ENCODE measurements around the gene SNX6. TPM values are rescaled to one million over a fixed set of nuclear protein-coding genes. Genes with fewer than 3 reads are reported as not detected.
"Not testable (repeated sequence)": the region's sequence is repeated elsewhere in the genome, so short reads cannot be mapped to it uniquely, and the experiment has no call there.

SNX6 gene
- total RNA-seq, 1 donor from 2014 or later = 66.4 TPM

DNA sequence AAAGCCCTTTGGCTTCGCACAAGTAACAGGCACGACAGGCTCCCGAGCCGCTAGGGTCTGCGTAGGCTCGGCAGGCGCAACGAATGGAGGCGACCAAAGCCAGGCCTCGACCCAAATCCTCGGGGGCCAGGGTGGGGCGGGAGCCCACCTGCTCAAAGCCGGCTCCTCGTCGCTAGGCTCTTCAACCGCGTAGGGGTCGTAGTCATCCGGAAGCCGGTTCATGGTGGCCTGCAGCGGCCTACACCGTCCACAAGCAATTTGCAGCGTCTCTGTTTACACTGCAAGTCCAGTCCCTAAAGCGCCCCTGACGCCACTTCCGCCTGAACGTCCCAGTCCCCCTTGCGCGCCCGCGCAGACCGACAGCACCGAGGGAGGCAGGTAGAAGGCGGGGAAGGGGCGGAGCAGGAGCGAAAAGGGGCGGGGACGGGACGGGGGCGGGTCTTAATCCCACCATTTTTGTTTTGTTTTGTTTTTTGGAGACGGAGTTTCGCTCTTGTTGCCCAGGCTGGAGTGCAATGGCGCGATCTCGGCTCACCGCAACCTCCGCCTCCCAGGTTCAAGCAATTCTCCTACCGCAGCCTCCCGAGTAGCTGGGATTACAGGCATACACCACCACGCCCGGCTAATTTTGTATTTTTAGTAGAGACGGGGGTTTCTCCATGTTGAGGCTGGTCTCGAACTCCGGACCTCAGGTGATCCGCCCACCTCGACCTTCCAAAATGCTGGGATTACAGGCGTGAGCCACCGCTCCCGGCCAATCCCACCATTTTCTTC lies 90.4 kb downstream of the SNX6 start, which contains the start of gene EAPP:
Gene EAPP, minus strand, starts transcription at position 295 of the 774 bp plus-strand sequence. Its CDS starts 73 bp downstream, at position 222.
- intact Hi-C loops (cut with DNase I) = loop anchor here (5.0 kb wide), 1 partner anchor 77 kb away; the partner anchor contains the start of gene SPTSSA
- peak; percentile 99 for ATAC-seq
- peak; percentile 100 for DNase-seq (ENCODE audit: missing footprints)

GRCh38 chr14:34538871-34539406 lies 91.0 kb downstream of the SNX6 start:
- ATAC-seq (no peak), DNase-seq (ENCODE audit: missing footprints) (no peak)
- intact Hi-C loops (cut with DNase I) = loop anchor here (5.0 kb wide), 1 partner anchor 77 kb away; the partner anchor contains the start of gene SPTSSA

DNA sequence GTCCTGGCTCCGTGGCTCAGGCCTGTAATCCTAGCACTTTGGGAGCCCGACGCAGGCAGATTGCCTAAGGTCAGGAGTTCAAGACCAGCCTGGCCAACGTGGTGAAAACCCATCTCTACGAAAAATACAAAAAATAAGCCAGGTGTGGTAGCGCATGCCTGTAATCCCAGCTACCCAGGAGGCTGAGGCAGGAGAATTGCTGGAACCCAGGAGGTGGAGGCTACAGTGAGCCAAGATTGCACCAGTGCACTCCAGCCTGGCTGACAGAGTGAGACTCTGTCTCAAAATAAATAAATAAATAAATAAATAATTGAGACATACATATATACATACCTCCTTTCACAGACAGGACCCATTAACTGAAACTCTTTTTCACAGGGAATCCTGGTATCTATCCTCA lies 91.9 kb downstream of the SNX6 start:
- intact Hi-C loops (cut with DNase I) = loop anchor here (5.0 kb wide), 1 partner anchor 76 kb away; the partner anchor contains the start of gene SPTSSA
- ATAC-seq; DNase-seq (ENCODE audit: missing footprints): not testable (repeated sequence)

- DNase-seq (ENCODE audit: missing footprints) (no peak), ATAC-seq (no peak)
- intact Hi-C loops (cut with DNase I) = loop anchor here (5.0 kb wide), 1 partner anchor 75 kb away; the partner anchor contains the start of gene SPTSSA
These were observed 92.3 kb downstream of the SNX6 start for GRCh38 chr14:34537677-34538009.

GRCh38 chr14:34536951-34537676 lies 92.8 kb downstream of the SNX6 start:
- DNase-seq (ENCODE audit: missing footprints) (no peak), ATAC-seq (no peak)
- intact Hi-C loops (cut with DNase I) = loop anchor here (5.0 kb wide), 1 partner anchor 75 kb away; the partner anchor contains the start of gene SPTSSA

DNA sequence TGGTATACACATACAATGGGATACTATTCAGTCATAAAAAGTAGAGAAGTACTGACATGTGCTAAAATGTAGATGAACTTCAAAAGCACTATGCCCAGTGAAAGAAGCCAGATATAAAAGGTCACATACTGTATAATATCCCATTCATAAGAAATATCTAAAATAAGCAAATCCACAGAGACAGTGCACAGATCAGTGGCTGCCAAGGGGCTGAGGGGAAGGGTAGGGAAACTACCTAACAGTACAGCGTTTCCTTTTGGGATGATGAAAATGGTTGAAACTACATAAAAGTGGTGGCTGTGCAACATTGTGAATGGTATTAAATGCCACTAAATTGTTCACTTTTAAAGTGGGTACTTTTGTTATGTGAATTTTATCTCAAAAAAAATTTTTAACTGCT lies 102.4 kb downstream of the SNX6 start:
- ATAC-seq (no peak), DNase-seq (ENCODE audit: missing footprints) (no peak)
- intact Hi-C loops (cut with DNase I) = loop anchor here (10.0 kb wide), 1 partner anchor 47 kb away; no protein-coding TSS in a partner anchor

- DNase-seq (ENCODE audit: missing footprints); ATAC-seq: not testable (repeated sequence)
- intact Hi-C loops (cut with DNase I) = loop anchor here (10.0 kb wide), 1 partner anchor 51 kb away; no protein-coding TSS in a partner anchor
These were observed 105.7 kb downstream of the SNX6 start for GRCh38 chr14:34524216-34524615.

DNA sequence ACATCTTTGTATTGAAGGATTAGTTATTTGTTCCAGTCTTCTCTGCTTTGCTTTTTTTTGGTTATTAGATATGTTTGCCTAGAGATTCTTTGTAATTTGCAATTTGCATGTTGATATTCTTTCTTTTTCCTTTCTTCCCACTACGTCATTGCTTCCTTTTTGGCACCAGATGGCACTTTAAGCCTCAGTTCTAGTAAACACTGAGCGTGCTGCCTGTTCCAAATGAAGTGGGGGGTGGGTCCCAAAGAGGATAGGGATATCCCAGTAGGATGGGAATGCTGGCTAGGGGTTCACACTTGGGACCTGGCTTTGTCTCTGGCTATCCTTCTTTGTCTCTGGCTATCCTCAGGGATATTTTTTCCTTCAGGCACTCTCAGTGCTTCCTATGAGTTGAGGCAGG lies 107.5 kb downstream of the SNX6 start:
- intact Hi-C loops (cut with DNase I) = loop anchor here (10.0 kb wide), 1 partner anchor 52 kb away; no protein-coding TSS in a partner anchor
- DNase-seq (ENCODE audit: missing footprints) (no peak), ATAC-seq (no peak)

- not testable (repeated sequence) for ATAC-seq; DNase-seq (ENCODE audit: missing footprints)
- intact Hi-C loops (cut with DNase I) = loop anchor here (10.0 kb wide), 1 partner anchor 54 kb away; no protein-coding TSS in a partner anchor
These were observed 108.9 kb downstream of the SNX6 start for GRCh38 chr14:34521071-34521470.

GRCh38 chr14:34520304-34520970 lies 109.5 kb downstream of the SNX6 start:
- ATAC-seq; DNase-seq (ENCODE audit: missing footprints): not testable (repeated sequence)
- intact Hi-C loops (cut with DNase I) = loop anchor here (10.0 kb wide), 1 partner anchor 54 kb away; no protein-coding TSS in a partner anchor

Other genes starting within 250 kb of the SNX6 start
- gene SPTSSA, start 167.9 kb downstream of the SNX6 start, total RNA-seq = 18.8 TPM
- 16.7 TPM for gene EAPP, start 90.4 kb downstream of the SNX6 start, total RNA-seq
- 547 TPM for gene CFL2, start 84.4 kb upstream of the SNX6 start, total RNA-seq
- gene BAZ1A, start 245.2 kb upstream of the SNX6 start, total RNA-seq = 5.6 TPM

Data from Right ventricle myocardium inferior (tissue), 1 donor.